IMR-90 (cell line): ENCODE measurements around the gene EMC1. TPM values are rescaled to one million over a fixed set of nuclear protein-coding genes. Genes with fewer than 3 reads are reported as not detected.

ENCODE experiments used
- ATAC-seq: fragments of 200-7000 bp; cut with Tn5 transposase; 2 replicates; pipeline ENCODE4 v1.9.1; 2020; ENCODE audit warnings: low read depth, mild to moderate bottlenecking, moderate library complexity
- BruUV-seq: library from RNA; stranded (reverse); fragments of 400-500 nt; replicated peaks from 2 replicates; lab custom pipeline; 2021; lab: Mats Ljungman, UMichigan
- CTCF ChIA-PET: fragments of 300-600 bp; formaldehyde crosslinking; extraction: SDS; loops from one replicate; lab custom pipeline; 2021; ENCODE audit warnings: antibody characterized with exemption; lab: Yijun Ruan, JAX
- POLR2A ChIA-PET: fragments of 300-600 bp; sonication (Branson Sonifier 250); formaldehyde crosslinking; loops from one replicate; lab custom pipeline; 2022; ENCODE audit warnings: antibody characterized with exemption; ENCODE audit not compliant: unreplicated experiment; lab: Charles Lee
- DNase-seq: peaks from one replicate; pipeline ENCODE4 v3.0.0; 2013
- H2AFZ ChIP-seq: replicated peaks from 2 replicates; pipeline ENCODE3; 2013; ENCODE audit warnings: low read length, mild to moderate bottlenecking; ENCODE audit not compliant: poor library complexity
- H2AK5ac ChIP-seq: 2 replicates; pipeline ENCODE4 v1.6.1; 2013; ENCODE audit warnings: low read depth, low read length, inconsistent platforms
- H2AK9ac ChIP-seq: replicated peaks from 2 replicates; pipeline ENCODE3; 2013; ENCODE audit warnings: mild to moderate bottlenecking, low read depth, low read length, moderate library complexity; ENCODE audit not compliant: poor library complexity
- H2BK120ac ChIP-seq: 2 replicates; pipeline ENCODE4 v1.6.1; 2013; ENCODE audit warnings: low read depth, low read length, inconsistent platforms
- H2BK15ac ChIP-seq: 3 replicates; pipeline ENCODE4 v1.6.1; 2013; ENCODE audit warnings: low read depth, low read length, inconsistent platforms
- H2BK20ac ChIP-seq: 2 replicates; pipeline ENCODE4 v1.6.1; 2013; ENCODE audit warnings: low read depth, mild to moderate bottlenecking, inconsistent platforms, low read length, moderate library complexity
- H2BK5ac ChIP-seq: 2 replicates; pipeline ENCODE4 v1.6.1; 2013; ENCODE audit warnings: mild to moderate bottlenecking, low read depth, low read length, inconsistent platforms; ENCODE audit not compliant: poor library complexity, severe bottlenecking
- H3K14ac ChIP-seq: replicated peaks from 2 replicates; pipeline ENCODE4 v1.6.1; 2013; ENCODE audit warnings: low read depth, low read length, inconsistent platforms
- H3K18ac ChIP-seq: 2 replicates; pipeline ENCODE4 v1.6.1; 2013; ENCODE audit warnings: low read depth, low read length, control low read depth
- H3K23ac ChIP-seq: 2 replicates; pipeline ENCODE4 v1.6.1; 2013; ENCODE audit warnings: low read depth, low read length, inconsistent platforms
- H3K27ac ChIP-seq: 2 replicates; pipeline ENCODE4 v1.5.1; 2013; ENCODE audit warnings: mild to moderate bottlenecking, control low read depth, low read length; ENCODE audit not compliant: insufficient read depth
- H3K27me3 ChIP-seq: 2 replicates; pipeline ENCODE4 v1.6.1; 2013; ENCODE audit warnings: low read length; ENCODE audit not compliant: control insufficient read depth, insufficient read depth
- H3K36me3 ChIP-seq: 2 replicates; pipeline ENCODE4 v1.6.1; 2013; ENCODE audit warnings: low read length, mixed read lengths; ENCODE audit not compliant: control insufficient read depth, insufficient read depth
- H3K4ac ChIP-seq: 2 replicates; pipeline ENCODE4 v1.6.1; 2013; ENCODE audit warnings: low read depth, low read length, inconsistent platforms
- H3K4me1 ChIP-seq: 2 replicates; pipeline ENCODE4 v1.6.1; 2013; ENCODE audit warnings: low read length, mixed read lengths; ENCODE audit not compliant: control insufficient read depth, insufficient read depth
- H3K4me2 ChIP-seq: 2 replicates; pipeline ENCODE4 v1.6.1; 2013; ENCODE audit warnings: low read depth, mild to moderate bottlenecking, control low read depth, low read length, moderate library complexity
- H3K4me3 ChIP-seq: 2 replicates; pipeline ENCODE4 v1.5.1; 2013; ENCODE audit warnings: low read depth, mild to moderate bottlenecking, control low read depth, low read length, moderate library complexity; ENCODE audit not compliant: insufficient read depth
- H3K56ac ChIP-seq: 2 replicates; pipeline ENCODE4 v1.6.1; 2013; ENCODE audit warnings: low read length, inconsistent platforms; ENCODE audit not compliant: insufficient read depth; ENCODE audit errors: extremely low read depth
- H3K79me1 ChIP-seq, 2 experiments: 2 replicates each; pipeline ENCODE4 v1.6.1; 2013; ENCODE audit warnings: low read length in 2 of 2, inconsistent platforms in 1 of 2, low read depth in 1 of 2
- H3K9ac ChIP-seq: 2 replicates; pipeline ENCODE4 v1.6.1; 2013; ENCODE audit warnings: low read depth, low read length, control low read depth
- H3K9me1 ChIP-seq: 2 replicates; pipeline ENCODE4 v1.6.1; 2013; ENCODE audit warnings: low read length, inconsistent platforms; ENCODE audit not compliant: insufficient read depth
- H3K9me3 ChIP-seq: 2 replicates; pipeline ENCODE4 v1.6.1; 2013; ENCODE audit warnings: low read length; ENCODE audit not compliant: control insufficient read depth, insufficient read depth
- H4K20me1 ChIP-seq: 2 replicates; pipeline ENCODE4 v1.6.1; 2013; ENCODE audit warnings: low read length, inconsistent platforms; ENCODE audit not compliant: insufficient read depth
- H4K5ac ChIP-seq: 2 replicates; pipeline ENCODE4 v1.6.1; 2013; ENCODE audit warnings: mild to moderate bottlenecking, low read depth, low read length, control low read depth
- H4K8ac ChIP-seq, 2 experiments: 2 replicates each; pipeline ENCODE4 v1.6.1; 2013; ENCODE audit warnings: low read depth in 2 of 2, low read length in 2 of 2, control low read depth in 1 of 2, inconsistent platforms in 1 of 2
- H4K91ac ChIP-seq: 2 replicates; pipeline ENCODE4 v1.6.1; 2013; ENCODE audit warnings: low read depth, low read length, inconsistent platforms; ENCODE audit not compliant: insufficient read depth
- BHLHE40 ChIP-seq: fragments of 150-350 bp; IDR thresholded peaks from 2 replicates; pipeline ENCODE4 v1.6.1; 2016; ENCODE audit warnings: mild to moderate bottlenecking, low read depth, low read length
- CEBPB ChIP-seq: IDR thresholded peaks from 2 replicates; pipeline ENCODE4 v1.6.1; 2012; ENCODE audit warnings: low read depth, low read length, improper control_type of control experiment
- CHD1 ChIP-seq: IDR thresholded peaks from 2 replicates; pipeline ENCODE4 v1.6.1; 2012; ENCODE audit warnings: low read depth, low read length, improper control_type of control experiment
- FOS ChIP-seq: fragments of 150-350 bp; IDR thresholded peaks from 2 replicates; pipeline ENCODE4 v1.6.1; 2016; ENCODE audit warnings: low read depth, low read length
- MAFK ChIP-seq: IDR thresholded peaks from 2 replicates; pipeline ENCODE4 v1.6.1; 2012; ENCODE audit warnings: low read depth, low read length, improper control_type of control experiment
- MAZ ChIP-seq: IDR thresholded peaks from 2 replicates; pipeline ENCODE4 v1.6.1; 2012; ENCODE audit warnings: low read depth, mild to moderate bottlenecking, low read length, improper control_type of control experiment, moderate library complexity, borderline replicate concordance
- MXI1 ChIP-seq: IDR thresholded peaks from 2 replicates; pipeline ENCODE4 v1.6.1; 2012; ENCODE audit warnings: low read depth, mild to moderate bottlenecking, low read length, moderate library complexity, borderline replicate concordance
- NFE2L2 ChIP-seq: fragments of 150-350 bp; IDR thresholded peaks from 2 replicates; pipeline ENCODE4 v1.6.1; 2016; ENCODE audit warnings: low read depth, mild to moderate bottlenecking, low read length
- POLR2A ChIP-seq: IDR thresholded peaks from 2 replicates; pipeline ENCODE4 v1.6.1; 2012; ENCODE audit warnings: mild to moderate bottlenecking, low read depth, low read length
- RAD21 ChIP-seq: IDR thresholded peaks from 2 replicates; pipeline ENCODE4 v1.6.1; 2012; ENCODE audit warnings: low read length, improper control_type of control experiment
- RCOR1 ChIP-seq: IDR thresholded peaks from 2 replicates; pipeline ENCODE4 v1.6.1; 2012; ENCODE audit warnings: mild to moderate bottlenecking, low read length, improper control_type of control experiment; ENCODE audit not compliant: insufficient replicate concordance
- RFX5 ChIP-seq: IDR thresholded peaks from 2 replicates; pipeline ENCODE4 v1.8.0; 2012; ENCODE audit warnings: low read depth, mild to moderate bottlenecking, low read length, moderate library complexity
- SMC3 ChIP-seq: fragments of 150-350 bp; IDR thresholded peaks from 2 replicates; pipeline ENCODE4 v1.6.1; 2016; ENCODE audit warnings: low read depth, mild to moderate bottlenecking, antibody characterized with exemption, low read length, moderate library complexity
- WGBS, 2 experiments: methylation state at CpG; one replicate each; pipeline versions ENCODE4 v1.1.5 to v1.1.7; 2013; ENCODE audit warnings: missing lambda C conversion rate in 2 of 2; ENCODE audit not compliant: insufficient read length in 1 of 2; ENCODE audit errors: extremely low coverage in 2 of 2; 5-methylcytosine and 5-hydroxymethylcytosine counted together
- dilution Hi-C: fragments of 300-500 bp; cut with HindIII; formaldehyde crosslinking; loops from one replicate; pipeline ENCODE4 v1.14.3; 2018; ENCODE audit warnings: low sequenced_read_pairs; ENCODE audit not compliant: unreplicated experiment
- in situ Hi-C: fragments of 300-500 bp; cut with MboI; formaldehyde crosslinking; loops from 3 replicates; pipeline ENCODE4 v1.14.3; 2019; ENCODE audit warnings: low sequenced_read_pairs, inconsistent platforms, mixed read lengths
- intact Hi-C: fragments of 100-400 bp; cut with micrococcal nuclease; formaldehyde crosslinking; loops from 2 replicates; pipeline ENCODE4 v1.10.0; 2022
- polyA plus RNA-seq, 3 experiments: library from polyadenylated mRNA; depleted of rRNA; stranded (reverse); fragments of >200 nt; gene quantifications; 2 replicates each; pipeline ENCODE4 v1.2.3, GENCODE V29; 2012; ENCODE audit warnings: low replicate concordance in 1 of 3
- total RNA-seq: library from RNA; depleted of rRNA; stranded (reverse); fragments of >200 nt; gene quantifications from 2 replicates; pipeline ENCODE4 v1.2.3, GENCODE V29; 2012
- TF ChIP-seq, protein P1 (sequence below): fragments of 150-350 bp; IDR thresholded peaks from 2 replicates; pipeline ENCODE4 v1.6.1; 2017; ENCODE audit warnings: mild to moderate bottlenecking, antibody characterized with exemption, low read length, low read depth
- TF ChIP-seq, protein P2 (sequence below): fragments of 150-350 bp; IDR thresholded peaks from 2 replicates; pipeline ENCODE4 v1.6.1; 2016; ENCODE audit warnings: low read depth, mild to moderate bottlenecking, low read length, moderate library complexity, borderline replicate concordance

Gene EMC1
- total and polyA plus RNA-seq, 2 of the 4 experiments (the other 2 are of a cell fraction) = 65.4 to 114 TPM

DNA sequence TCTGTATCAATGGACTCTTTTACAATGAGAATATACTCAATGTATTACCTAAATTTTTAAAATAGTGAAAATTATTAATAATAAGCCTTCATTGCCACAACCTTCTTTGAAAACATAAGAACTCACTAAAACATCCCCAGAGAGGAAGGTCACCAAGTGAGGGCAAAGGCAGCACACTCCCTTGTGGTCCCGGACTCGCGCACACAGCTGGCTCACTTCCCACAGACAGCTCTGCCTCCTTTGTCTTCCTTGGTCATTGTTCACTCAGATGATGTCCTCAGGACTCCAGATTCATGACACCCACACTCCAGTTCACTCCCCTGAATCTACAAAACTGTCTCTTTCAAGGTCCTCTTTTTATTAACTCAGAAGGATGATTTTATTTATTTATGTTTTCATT, 22.1 kb downstream of the EMC1 start:
- no peak overlapping the region for H3K4ac ChIP-seq
- no peak overlapping the region for H2BK15ac ChIP-seq
- ATAC-seq (no peak), DNase-seq (no peak)
- no peak overlapping the region for H3K27ac ChIP-seq
- dilution Hi-C loops = no loop called here
- no peak overlapping the region for H2AK9ac ChIP-seq
- CTCF ChIA-PET = no interaction called here
- peaks cover 11% of the 10 kb centered on the region; the same call in 1 of the 2 replicates for H3K4me1 ChIP-seq
- no peak overlapping the region for H3K9ac ChIP-seq
- H3K27me3 ChIP-seq = no peaks in the 10 kb centered on the region
- in situ Hi-C loops = no loop called here
- no CpG with 5 or more reads among the region's 3 CpGs for WGBS, 2 experiments
- H4K20me1 ChIP-seq = peaks cover 8% of the 10 kb centered on the region
- POLR2A ChIA-PET = no interaction called here
- TF ChIP-seq POLR2A (no peak), NFE2L2 (no peak), FOS (no peak), CEBPB (no peak), BHLHE40 (no peak), RCOR1 (no peak), RAD21 (no peak), SMC3 (no peak), MAFK (no peak), MAZ (no peak), RFX5 (no peak), CHD1 (no peak), MXI1 (no peak)
- TF ChIP-seq, protein P1, sequence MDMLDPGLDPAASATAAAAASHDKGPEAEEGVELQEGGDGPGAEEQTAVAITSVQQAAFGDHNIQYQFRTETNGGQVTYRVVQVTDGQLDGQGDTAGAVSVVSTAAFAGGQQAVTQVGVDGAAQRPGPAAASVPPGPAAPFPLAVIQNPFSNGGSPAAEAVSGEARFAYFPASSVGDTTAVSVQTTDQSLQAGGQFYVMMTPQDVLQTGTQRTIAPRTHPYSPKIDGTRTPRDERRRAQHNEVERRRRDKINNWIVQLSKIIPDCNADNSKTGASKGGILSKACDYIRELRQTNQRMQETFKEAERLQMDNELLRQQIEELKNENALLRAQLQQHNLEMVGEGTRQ = no peak
- TF ChIP-seq, protein P2, sequence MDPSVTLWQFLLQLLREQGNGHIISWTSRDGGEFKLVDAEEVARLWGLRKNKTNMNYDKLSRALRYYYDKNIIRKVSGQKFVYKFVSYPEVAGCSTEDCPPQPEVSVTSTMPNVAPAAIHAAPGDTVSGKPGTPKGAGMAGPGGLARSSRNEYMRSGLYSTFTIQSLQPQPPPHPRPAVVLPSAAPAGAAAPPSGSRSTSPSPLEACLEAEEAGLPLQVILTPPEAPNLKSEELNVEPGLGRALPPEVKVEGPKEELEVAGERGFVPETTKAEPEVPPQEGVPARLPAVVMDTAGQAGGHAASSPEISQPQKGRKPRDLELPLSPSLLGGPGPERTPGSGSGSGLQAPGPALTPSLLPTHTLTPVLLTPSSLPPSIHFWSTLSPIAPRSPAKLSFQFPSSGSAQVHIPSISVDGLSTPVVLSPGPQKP = no peak
- no peak overlapping the region for H2BK20ac ChIP-seq
- no peak overlapping the region for H3K14ac ChIP-seq
- H3K18ac ChIP-seq = no peak overlapping the region
- intact Hi-C loops = no loop called here
- H3K4me2 ChIP-seq = no peak overlapping the region
- peaks cover 14 to 24% of the 10 kb centered on the region in 2 experiments for H3K79me1 ChIP-seq
- no peaks in the 10 kb centered on the region for H3K9me3 ChIP-seq
- peaks cover 11% of the 10 kb centered on the region; the same call in 1 of the 2 replicates for H3K9me1 ChIP-seq
- H4K8ac ChIP-seq = no peak overlapping the region
- H2AFZ ChIP-seq = no peak overlapping the region
- H2AK5ac ChIP-seq = no peak overlapping the region
- H3K23ac ChIP-seq = no peak overlapping the region
- H4K5ac ChIP-seq = no peak overlapping the region
- H3K4me3 ChIP-seq = no peak overlapping the region
- peaks cover 50% of the 10 kb centered on the region for H3K36me3 ChIP-seq
- H4K91ac ChIP-seq = no peak overlapping the region
- no peak overlapping the region for H2BK5ac ChIP-seq
- no peak overlapping the region for H2BK120ac ChIP-seq
- BruUV-seq = no TSS peak
- H3K56ac ChIP-seq = no peak overlapping the region
